ENCODE results near the gene CDK8. TPM values are rescaled to one million over a fixed set of nuclear protein-coding genes. Genes with fewer than 3 reads are reported as not detected.
A peak's percentile ranks its signal among the peaks of the same experiment; 100 is the strongest.

CDK8 gene
- total RNA-seq, 1 donor from 2014 or later: 18.2 TPM

GRCh38 chr13:26424181-26424580, 170.3 kb downstream of the CDK8 start:
- H3K9me3 Mint-ChIP-seq (ENCODE audit: low read depth): no peaks in the 10 kb centered on the region
- H3K36me3 Mint-ChIP-seq (ENCODE audit: low read depth): peaks cover 2% of the 10 kb centered on the region
- peaks cover 30% of the 10 kb centered on the region for H3K4me1 Mint-ChIP-seq (ENCODE audit: low read depth)
- H3K4me3 Mint-ChIP-seq (ENCODE audit: unreplicated experiment): no peak overlapping the region
- TF ChIP-seq CTCF (IDR thresholded peaks at IDR 0.05): no peak
- H3K27me3 Mint-ChIP-seq (ENCODE audit: low read depth): no peaks in the 10 kb centered on the region
- H3K27ac Mint-ChIP-seq (ENCODE audit: unreplicated experiment): no peak overlapping the region
- no peak for DNase-seq (ENCODE audit: low spot score)

GRCh38 chr13:26425443-26426358, 171.8 kb downstream of the CDK8 start:
- Mint-ChIP-seq H3K4me3 (ENCODE audit: unreplicated experiment) (no peak overlapping the region), H3K27ac (ENCODE audit: unreplicated experiment) (peak overlapping the region; percentile 88), H3K4me1 (ENCODE audit: low read depth) (peaks cover 30% of the 10 kb centered on the region), H3K36me3 (ENCODE audit: low read depth) (peaks cover 2% of the 10 kb centered on the region), H3K9me3 (ENCODE audit: low read depth) (no peaks in the 10 kb centered on the region), H3K27me3 (ENCODE audit: low read depth) (no peaks in the 10 kb centered on the region)
- DNase-seq (ENCODE audit: low spot score): no peak
- no peak for TF ChIP-seq CTCF (IDR thresholded peaks at IDR 0.05)

- no peak for TF ChIP-seq CTCF (IDR thresholded peaks at IDR 0.05)
- Mint-ChIP-seq H3K9me3 (ENCODE audit: low read depth) (peaks cover 40% of the 10 kb centered on the region), H3K4me1 (ENCODE audit: low read depth) (peaks cover 3% of the 10 kb centered on the region), H3K36me3 (ENCODE audit: low read depth) (peaks cover 17% of the 10 kb centered on the region), H3K4me3 (ENCODE audit: unreplicated experiment) (no peak overlapping the region), H3K27ac (ENCODE audit: unreplicated experiment) (no peak overlapping the region), H3K27me3 (ENCODE audit: low read depth) (no peaks in the 10 kb centered on the region)
- DNase-seq (ENCODE audit: low spot score): no peak
Observed at GRCh38 chr13:26433776-26434175, 179.8 kb downstream of the CDK8 start.

GRCh38 chr13:26435171-26435570, 181.2 kb downstream of the CDK8 start:
- Mint-ChIP-seq H3K36me3 (ENCODE audit: low read depth) (peaks cover 14% of the 10 kb centered on the region), H3K4me1 (ENCODE audit: low read depth) (peaks cover 3% of the 10 kb centered on the region), H3K9me3 (ENCODE audit: low read depth) (peaks cover 40% of the 10 kb centered on the region), H3K4me3 (ENCODE audit: unreplicated experiment) (no peak overlapping the region), H3K27me3 (ENCODE audit: low read depth) (no peaks in the 10 kb centered on the region), H3K27ac (ENCODE audit: unreplicated experiment) (no peak overlapping the region)
- TF ChIP-seq CTCF (IDR thresholded peaks at IDR 0.05): no peak
- DNase-seq (ENCODE audit: low spot score): no peak

GRCh38 chr13:26435646-26436045, 181.7 kb downstream of the CDK8 start:
- H3K27me3 Mint-ChIP-seq (ENCODE audit: low read depth): no peaks in the 10 kb centered on the region
- no peak overlapping the region for H3K27ac Mint-ChIP-seq (ENCODE audit: unreplicated experiment)
- peaks cover 40% of the 10 kb centered on the region for H3K9me3 Mint-ChIP-seq (ENCODE audit: low read depth)
- no peak for TF ChIP-seq CTCF (IDR thresholded peaks at IDR 0.05)
- no peak for DNase-seq (ENCODE audit: low spot score)
- no peak overlapping the region for H3K4me3 Mint-ChIP-seq (ENCODE audit: unreplicated experiment)
- peaks cover 14% of the 10 kb centered on the region for H3K36me3 Mint-ChIP-seq (ENCODE audit: low read depth)
- peaks cover 3% of the 10 kb centered on the region for H3K4me1 Mint-ChIP-seq (ENCODE audit: low read depth)
